GM12874 (cell line): ENCODE results near the gene COL16A1.

Source experiments
- TF ChIP-seq, protein P1 (sequence below): IDR thresholded peaks from 2 replicates; pipeline ENCODE4 v1.5.1; 2011; ENCODE audit warnings: low read depth, mild to moderate bottlenecking, control low read depth, low read length, moderate library complexity; ENCODE audit not compliant: insufficient read depth

Gene COL16A1

DNA sequence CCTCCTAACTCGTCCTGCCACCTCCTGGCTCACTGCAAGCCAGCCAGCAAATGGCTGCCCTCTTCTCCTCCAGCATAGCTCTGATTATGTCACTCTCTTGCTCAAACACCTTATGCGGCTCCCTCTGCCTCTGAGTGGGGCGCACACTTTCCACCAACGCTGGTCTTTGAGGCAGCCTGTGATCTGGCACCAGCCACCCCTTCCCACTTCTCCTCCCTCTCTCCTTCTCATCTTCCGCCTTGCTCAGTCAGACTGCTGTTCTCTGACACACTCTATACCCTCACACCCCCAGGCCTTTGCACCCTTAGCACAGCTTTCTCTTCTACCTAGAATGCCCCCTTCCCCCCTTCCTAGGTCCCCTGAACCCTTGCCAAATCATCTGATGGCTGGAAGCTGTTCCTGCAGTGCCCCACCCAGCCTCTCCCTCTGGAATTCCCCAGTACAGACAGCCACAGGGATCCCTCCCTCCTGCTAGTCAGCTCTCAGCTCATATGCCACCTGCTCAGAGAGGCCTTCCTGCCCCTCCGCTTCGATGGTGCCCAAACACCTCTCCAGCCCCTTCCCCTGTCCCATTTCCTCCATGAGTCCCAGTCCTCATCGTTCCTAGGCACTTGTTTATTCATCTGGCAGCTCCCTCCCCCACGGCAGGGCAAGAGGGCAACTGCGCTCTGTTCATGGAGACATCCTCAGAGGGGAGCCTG is 37.4 kb downstream of the COL16A1 start:
- TF ChIP-seq, protein P1, sequence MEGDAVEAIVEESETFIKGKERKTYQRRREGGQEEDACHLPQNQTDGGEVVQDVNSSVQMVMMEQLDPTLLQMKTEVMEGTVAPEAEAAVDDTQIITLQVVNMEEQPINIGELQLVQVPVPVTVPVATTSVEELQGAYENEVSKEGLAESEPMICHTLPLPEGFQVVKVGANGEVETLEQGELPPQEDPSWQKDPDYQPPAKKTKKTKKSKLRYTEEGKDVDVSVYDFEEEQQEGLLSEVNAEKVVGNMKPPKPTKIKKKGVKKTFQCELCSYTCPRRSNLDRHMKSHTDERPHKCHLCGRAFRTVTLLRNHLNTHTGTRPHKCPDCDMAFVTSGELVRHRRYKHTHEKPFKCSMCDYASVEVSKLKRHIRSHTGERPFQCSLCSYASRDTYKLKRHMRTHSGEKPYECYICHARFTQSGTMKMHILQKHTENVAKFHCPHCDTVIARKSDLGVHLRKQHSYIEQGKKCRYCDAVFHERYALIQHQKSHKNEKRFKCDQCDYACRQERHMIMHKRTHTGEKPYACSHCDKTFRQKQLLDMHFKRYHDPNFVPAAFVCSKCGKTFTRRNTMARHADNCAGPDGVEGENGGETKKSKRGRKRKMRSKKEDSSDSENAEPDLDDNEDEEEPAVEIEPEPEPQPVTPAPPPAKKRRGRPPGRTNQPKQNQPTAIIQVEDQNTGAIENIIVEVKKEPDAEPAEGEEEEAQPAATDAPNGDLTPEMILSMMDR = no peak

DNA sequence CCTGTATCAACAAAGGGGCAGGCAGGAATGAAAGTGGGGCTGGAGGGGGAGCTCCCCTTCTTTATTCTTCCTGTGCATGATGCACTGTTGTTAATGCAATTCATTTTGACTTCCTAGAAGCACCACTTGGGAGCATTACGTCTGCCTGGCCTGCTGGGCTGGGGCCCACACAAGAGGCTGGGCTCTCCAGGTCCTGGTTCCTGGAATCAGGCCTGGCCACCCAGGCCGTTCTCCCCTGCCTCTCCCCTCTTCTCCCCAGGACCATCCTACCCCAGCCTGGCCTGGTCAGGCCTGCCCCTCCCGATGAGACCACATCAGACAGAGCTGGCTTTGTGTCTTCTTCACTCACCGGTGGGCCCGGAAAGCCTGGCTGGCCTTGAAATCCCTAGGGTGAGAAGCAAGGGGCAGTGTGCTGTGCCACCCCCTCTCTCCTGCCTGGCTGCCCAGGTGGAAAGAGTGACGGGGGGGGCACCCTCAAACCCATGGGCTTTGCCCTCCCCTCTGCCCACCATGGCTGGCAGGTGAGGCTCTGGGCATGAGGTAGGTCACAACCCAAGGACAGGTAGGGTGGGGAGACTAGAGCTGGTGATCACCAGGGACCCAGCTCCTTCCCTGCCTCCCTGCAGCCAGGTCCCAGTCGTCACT is 38.5 kb downstream of the COL16A1 start:
- TF ChIP-seq, protein P1 = no peak

DNA sequence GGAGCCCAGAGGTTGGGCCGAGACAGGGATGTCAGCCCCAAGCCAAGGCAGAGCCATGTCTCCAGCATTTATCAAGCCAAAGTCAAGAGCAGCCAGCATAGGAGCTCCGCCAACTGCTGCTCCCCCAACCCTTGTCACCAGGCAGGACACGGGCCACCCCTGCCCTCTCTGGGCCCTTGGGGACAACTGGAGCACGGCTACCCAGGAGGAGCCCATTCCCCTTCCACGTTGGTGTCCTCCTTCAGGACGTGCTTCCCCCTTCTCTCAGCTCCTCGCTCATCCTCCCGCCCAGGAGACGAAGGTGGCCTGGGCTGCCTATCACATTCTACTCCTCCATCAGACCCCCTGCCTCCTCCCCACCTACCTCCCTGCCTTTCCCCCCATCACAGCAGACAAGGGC is 39.3 kb downstream of the COL16A1 start:
- TF ChIP-seq, protein P1 = no peak

DNA sequence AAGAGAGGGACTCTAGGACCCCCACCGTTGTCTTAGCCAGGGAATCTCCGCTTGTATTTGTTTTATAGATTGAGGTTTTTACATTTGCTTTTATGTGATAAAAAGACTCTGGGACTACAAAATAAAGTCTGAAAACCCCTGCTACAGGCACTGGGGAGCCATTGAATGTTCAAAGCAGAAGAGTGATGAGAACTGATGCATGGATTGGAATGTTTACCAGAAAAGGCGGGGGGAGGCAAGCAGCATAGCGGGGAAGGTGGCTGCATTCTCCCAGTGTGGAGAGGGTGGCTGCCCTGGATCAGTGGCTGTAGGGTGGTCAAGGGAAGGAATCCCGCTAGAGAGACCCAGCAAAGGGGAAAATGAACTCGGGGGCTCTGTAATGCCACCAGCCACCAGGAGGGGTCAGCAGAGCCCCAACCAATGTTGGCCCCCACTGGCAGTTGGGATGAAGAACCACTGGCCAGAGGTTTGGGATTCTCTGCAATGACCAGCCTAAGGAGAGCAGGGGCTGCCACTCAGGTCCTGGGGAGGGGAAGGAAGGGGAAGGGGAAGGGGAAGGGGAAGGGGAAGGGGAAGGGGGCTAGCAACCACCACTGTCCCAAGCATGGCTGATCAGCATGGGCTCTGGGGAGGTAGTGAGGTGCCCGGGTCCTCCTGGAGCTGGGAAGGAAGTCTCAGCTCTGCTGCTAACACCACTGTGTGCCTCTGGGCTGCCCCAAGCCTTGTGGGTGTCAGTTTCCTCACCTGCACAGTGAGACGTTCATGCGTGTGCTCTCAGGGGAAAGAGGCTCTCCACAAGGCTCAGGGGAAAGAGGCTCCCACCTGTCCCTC is 40.0 kb downstream of the COL16A1 start:
- TF ChIP-seq, protein P1 = peak; percentile 94

DNA sequence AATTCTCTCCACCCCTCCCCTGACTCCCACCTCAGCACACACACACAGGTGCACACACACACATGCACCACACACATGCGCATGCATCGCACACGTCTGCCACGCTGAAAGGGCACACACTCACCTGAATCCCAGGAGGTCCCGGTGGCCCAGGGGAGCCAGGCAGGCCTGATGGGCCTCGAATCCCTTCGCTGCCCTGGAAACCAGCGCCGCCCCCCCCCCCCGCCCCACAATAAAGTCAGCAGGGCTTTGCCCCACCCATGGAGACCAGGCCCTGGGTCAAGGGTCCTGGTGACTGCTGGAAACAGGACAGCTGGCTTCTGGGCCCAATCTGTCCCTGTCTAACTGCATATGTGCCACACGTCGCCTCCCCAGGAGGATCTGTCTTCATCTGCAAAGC is 41.4 kb downstream of the COL16A1 start:
- TF ChIP-seq, protein P1 = no peak

DNA sequence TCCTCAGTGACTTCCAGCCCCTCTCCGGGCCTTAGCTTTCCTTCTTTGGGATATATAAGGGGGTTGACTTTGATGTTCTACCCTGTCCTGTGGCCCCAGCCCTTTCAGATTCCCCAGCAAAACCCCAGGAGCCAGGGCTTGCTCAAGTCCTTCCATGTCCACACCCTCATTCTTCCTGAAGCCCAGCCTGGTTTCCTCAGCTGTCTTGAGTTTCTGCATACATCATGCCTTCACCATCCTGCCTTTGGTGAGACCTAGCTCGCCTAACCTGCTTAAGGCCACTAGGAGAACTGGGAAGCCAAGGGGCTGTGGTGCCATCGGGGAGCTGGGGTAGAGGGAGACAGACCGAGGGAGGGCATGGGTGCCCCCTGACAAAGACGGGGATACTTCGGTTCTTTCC is 42.0 kb downstream of the COL16A1 start:
- TF ChIP-seq, protein P1 = no peak

DNA sequence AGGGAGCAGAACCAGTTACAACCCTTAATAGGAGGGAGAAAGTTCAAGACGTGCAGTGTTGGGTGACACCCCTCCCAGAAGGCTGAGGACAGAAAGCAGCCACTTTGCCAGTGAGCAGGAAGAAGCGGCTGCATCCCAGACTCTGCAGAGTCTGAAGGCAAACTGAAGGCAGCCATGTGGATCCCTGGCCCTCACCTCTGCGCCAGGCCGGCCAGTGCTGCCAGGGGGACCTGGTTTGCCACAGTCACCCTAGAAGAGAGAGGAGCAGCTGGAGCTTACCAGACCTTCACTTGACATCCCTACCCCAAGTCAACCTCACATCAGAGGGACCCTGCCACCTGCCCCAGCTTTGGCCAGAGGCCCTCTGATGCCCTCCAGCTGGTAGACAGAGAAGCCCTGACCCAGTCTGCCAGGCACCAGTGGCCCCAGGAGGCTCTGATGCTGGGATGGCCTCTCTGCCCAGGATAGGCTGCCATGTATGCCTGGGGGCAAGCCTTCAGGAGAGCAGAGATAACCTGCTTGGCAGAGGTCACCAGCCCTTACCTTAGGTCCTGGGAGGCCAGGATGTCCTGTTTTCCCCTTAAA is 42.9 kb downstream of the COL16A1 start:
- TF ChIP-seq, protein P1 = no peak
